GM12872 (cell line): ENCODE results near the gene EXOSC7.

Experiments used
- TF ChIP-seq, protein P1 (sequence below): IDR thresholded peaks from 3 replicates; pipeline ENCODE4 v1.5.1; 2011; ENCODE audit warnings: low read depth, mild to moderate bottlenecking, low read length, moderate library complexity; ENCODE audit not compliant: insufficient read depth

Gene EXOSC7

DNA sequence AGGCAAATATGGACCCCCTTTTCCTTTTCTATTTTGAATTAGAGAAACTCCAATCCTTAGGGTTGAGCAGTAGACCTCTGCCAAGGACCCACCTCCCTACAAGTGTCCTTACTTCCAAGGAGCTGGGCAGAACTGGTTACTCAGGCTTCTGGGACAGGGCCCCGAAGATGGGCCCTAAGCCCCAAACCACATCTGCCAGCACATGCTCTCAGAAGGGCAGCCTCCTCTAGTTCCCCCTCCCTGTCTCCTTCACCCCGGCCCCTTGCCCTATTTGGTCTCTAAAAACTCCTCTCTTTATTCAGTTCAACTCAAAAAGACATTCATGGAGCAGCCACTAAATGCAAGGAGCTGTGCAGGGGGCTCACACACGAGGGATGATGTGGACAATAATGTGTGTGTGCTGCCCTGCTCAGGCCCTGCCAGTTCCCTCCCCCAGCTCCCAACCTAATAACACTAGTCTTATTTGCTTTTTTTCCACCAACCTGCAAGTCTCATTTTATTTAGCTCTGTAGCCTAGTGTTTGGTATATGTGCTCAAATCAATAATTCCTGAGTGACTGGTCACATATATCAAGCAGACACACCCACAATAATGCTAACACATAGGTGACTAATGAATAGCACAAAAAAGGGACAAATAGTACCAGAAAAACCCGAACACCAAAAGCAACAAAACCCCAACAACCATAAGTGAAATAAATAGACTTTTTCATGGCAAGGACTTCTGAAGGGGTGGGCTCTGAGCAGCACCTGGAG is 12.3 kb upstream of the EXOSC7 start:
- TF ChIP-seq, protein P1, sequence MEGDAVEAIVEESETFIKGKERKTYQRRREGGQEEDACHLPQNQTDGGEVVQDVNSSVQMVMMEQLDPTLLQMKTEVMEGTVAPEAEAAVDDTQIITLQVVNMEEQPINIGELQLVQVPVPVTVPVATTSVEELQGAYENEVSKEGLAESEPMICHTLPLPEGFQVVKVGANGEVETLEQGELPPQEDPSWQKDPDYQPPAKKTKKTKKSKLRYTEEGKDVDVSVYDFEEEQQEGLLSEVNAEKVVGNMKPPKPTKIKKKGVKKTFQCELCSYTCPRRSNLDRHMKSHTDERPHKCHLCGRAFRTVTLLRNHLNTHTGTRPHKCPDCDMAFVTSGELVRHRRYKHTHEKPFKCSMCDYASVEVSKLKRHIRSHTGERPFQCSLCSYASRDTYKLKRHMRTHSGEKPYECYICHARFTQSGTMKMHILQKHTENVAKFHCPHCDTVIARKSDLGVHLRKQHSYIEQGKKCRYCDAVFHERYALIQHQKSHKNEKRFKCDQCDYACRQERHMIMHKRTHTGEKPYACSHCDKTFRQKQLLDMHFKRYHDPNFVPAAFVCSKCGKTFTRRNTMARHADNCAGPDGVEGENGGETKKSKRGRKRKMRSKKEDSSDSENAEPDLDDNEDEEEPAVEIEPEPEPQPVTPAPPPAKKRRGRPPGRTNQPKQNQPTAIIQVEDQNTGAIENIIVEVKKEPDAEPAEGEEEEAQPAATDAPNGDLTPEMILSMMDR, result no peak

- TF ChIP-seq, protein P1, result no peak
Observed at GRCh38 chr3:44965165-44965564, 10.9 kb upstream of the EXOSC7 start.

- TF ChIP-seq, protein P1, result no peak
Observed at GRCh38 chr3:44966795-44967278, 9.2 kb upstream of the EXOSC7 start.

DNA sequence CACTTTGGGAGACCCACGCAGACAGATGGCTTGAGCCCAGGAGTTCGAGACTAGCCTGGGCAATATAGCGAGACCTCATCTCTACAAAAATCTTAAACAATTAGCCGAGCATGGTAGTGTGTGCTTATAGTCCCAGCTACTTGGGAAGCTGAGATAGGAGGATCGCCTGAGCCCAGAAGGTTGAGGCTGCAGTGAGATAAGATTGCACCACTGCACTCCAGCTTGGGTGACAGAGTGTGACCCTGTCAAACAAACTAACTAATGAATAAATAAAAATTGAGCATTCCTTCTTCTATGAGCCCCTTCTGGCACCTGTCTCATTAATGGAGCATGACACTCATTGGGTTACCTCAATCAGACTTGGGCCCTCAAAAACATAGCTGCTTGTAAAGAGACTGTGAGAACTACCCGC is 7.6 kb upstream of the EXOSC7 start:
- TF ChIP-seq, protein P1, result no peak

GRCh38 chr3:44969154-44969827 is 6.8 kb upstream of the EXOSC7 start:
- TF ChIP-seq, protein P1, result no peak

DNA sequence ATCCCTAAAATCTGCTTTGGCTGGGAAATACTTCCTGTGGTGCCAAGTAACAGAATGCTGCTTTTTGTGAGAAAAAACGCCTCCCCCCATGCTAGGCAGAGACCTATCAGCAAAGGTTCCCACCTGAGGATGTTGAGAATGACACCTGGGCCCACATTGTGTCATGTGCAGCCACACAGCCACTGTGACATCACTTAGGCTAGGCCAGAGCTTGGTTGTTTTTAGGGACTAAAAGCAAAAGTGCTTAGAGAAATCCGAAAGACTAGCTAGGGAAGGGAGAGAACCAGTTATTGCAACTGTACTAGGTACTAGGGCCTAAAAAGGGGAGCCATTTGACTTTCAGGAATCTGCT is 6.2 kb upstream of the EXOSC7 start:
- TF ChIP-seq, protein P1, result no peak

- TF ChIP-seq, protein P1, result no peak
Observed at GRCh38 chr3:44970926-44971490, 5.0 kb upstream of the EXOSC7 start.
